Medulla oblongata (tissue), 1 donor: ENCODE data around the gene PSMG2.
"Not testable (repeated sequence)": the region's sequence is repeated elsewhere in the genome, so short reads cannot be mapped to it uniquely, and the experiment has no call there.

Experiments used
- DNase-seq: peaks from one replicate; pipeline ENCODE4 v3.0.0-alpha.2; 2015; ENCODE audit errors: extremely low spot score

PSMG2 gene

DNA sequence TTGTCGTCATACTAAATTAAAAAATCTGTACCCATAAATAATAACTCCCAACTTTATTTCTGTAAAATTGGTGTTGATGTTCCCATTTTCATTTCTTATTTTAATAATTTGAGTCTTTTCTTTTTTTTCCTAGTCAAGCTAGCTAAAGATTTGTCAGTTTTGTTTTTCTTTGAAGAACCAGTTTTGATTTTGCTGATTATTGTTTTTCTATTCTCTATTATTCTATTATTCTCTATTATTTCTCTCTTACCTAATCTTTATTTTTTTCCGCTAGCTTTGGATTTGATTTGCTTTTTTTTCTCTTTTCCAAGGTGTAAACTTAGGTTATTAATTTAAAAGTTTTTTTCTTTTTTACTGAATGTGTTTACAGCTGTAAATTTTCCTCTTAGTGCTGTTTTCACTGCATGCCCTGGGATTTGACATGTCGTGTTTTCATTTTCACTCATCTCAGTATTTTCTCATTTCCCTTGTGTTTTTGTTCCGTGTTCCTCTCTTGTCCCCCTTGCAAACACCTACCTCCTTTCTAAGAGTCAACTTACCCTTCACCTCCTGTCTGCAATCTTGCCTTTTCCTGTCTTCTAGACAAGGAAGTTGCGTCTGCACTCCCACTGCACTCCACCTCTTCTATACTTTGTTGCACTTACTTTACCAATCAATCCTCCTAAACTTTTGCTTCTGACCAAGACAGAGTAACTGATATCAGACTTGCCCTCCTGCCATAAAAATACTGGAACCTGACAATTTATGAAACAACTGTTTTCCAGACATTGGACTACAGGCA is 18.8 kb downstream of the PSMG2 start:
- no peak for DNase-seq

- DNase-seq = no peak
Observed at GRCh38 chr18:12722731-12723130, 19.9 kb downstream of the PSMG2 start.

GRCh38 chr18:12726331-12726730 is 23.5 kb downstream of the PSMG2 start:
- DNase-seq = no peak

DNA sequence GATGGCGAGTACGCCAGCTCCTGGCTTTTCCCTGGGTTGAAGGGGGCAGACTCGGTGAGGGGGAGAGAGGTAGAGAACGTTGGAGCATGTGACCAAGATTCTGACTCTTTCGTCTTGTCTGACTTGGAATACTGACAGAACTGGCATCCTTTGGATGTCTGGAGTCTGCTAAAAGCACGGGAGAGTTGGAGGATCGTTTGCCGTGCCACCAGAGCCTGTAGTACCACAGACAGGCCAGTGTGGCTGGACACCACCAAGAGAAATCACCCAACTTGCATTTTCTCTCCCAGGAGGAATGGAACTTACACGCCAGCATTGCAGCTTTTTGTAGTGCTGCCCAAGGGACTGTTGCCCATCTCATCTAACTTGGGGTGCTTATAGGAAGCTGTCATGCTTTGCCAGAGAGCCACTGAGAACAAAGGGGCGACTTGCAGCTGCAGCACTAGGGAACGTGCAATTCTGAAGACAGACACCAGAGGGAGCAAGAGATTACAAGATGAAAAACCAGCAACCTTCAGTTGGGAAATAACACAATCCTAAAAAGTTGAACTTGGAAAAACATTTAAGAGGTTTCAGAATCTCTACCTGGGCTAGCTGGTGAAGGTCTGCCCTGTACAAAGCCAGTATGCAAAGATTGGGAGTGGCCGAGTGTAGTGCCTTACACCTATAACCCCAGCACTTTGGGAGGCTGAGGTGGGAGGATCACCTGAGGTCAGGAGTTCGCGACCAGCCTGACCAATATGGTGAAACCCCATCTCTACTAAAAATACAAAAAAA is 24.1 kb downstream of the PSMG2 start:
- peak; percentile 87 for DNase-seq

GRCh38 chr18:12737243-12737902 is 34.5 kb downstream of the PSMG2 start:
- DNase-seq = no peak

DNA sequence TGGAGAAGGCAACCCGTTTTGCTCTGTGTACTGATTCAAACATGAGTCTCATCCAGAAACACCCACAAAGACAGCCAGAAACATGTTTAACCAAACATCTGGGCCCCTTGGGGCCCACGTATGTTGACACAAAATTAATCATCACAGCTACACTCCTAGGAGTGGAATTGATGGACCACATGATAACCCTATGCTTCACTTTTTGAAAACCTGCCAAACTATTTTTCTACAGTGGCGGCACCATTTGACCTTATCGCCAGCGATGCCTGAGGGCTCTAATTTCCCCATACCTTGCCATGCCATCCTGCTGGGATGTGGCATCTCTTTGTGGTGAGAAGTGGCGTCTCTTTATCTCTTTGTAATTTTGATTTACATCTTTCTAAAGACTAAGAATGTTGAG is 38.5 kb downstream of the PSMG2 start:
- DNase-seq = no peak

GRCh38 chr18:12742453-12742852 is 39.6 kb downstream of the PSMG2 start:
- no peak for DNase-seq

GRCh38 chr18:12744103-12744502 is 41.3 kb downstream of the PSMG2 start:
- DNase-seq = peak; percentile 66

- no peak for DNase-seq
Observed at GRCh38 chr18:12745095-12745795, 42.4 kb downstream of the PSMG2 start.

DNA sequence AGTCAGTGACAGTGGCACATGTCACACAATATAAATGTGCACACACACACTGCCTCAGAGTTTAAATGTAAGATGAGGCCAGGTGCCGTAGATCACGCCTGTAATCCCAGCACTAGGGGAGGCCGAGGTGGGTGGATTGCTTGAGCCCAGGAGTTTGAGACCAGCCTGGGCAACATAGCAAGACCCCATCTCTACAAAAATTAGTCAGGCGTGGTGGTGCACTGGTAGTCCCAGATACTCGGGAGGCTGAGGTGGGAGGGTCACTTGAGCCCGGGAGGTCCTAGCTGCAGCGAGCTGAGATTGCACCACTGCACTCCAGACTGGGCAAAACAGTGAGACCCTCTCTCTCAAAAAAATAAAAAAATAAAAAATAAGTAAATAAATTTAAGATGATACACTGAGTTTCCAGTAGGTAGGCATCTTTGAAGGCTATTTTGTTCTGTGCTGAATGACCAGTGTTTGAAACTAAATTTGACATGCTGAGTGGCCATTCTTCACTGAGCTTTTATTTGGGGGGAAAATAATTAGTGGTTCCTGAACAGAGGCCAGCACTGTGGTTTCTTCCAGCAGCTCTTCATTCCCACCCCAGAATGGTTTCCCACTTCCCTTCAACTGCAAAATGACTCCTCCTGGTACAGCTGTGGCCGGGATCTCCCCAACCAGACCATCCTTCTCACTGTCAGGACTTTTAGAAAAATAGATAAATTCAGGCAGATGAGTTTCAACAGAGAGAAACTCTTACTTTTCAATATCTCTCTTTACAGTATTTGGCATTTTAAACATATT is 44.9 kb downstream of the PSMG2 start:
- no peak for DNase-seq

- no peak for DNase-seq
Observed at GRCh38 chr18:12748671-12749070, 45.8 kb downstream of the PSMG2 start.

- no peak for DNase-seq
Observed at GRCh38 chr18:12749121-12749520, 46.3 kb downstream of the PSMG2 start.

DNA sequence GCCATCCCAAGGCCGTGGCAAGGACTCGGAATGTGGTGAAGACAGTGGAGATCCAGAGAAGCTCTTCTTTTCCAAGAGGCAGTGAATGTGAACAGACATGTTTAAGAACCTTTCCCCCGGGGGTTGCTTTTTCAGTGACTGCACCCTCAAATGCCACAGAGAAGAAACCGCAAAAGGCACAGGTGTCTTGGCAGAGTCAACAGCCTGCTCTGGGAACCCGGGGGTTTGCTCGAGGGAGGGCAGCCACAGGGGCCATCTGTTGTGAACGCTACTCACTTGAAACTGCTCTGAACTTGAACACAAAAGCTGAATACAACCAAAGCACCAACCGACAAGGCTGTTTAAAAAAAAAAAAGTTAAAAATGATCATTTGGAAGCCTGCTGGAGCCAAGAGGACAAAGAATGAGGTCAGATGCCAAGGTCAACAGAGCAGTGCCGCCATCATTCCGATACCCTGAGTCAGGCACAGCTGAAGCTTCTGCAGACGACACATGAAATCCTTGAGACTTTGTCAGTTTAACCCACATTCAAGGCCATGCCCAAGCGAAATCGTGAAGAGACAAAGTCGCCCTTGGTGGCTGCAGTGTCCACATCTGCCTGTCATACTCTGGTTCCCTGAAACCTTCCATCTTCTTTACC is 47.4 kb downstream of the PSMG2 start:
- DNase-seq = no peak

- DNase-seq = no peak
Observed at GRCh38 chr18:12750715-12751502, 48.1 kb downstream of the PSMG2 start.

- no peak for DNase-seq
Observed at GRCh38 chr18:12751503-12751884, 48.7 kb downstream of the PSMG2 start.

DNA sequence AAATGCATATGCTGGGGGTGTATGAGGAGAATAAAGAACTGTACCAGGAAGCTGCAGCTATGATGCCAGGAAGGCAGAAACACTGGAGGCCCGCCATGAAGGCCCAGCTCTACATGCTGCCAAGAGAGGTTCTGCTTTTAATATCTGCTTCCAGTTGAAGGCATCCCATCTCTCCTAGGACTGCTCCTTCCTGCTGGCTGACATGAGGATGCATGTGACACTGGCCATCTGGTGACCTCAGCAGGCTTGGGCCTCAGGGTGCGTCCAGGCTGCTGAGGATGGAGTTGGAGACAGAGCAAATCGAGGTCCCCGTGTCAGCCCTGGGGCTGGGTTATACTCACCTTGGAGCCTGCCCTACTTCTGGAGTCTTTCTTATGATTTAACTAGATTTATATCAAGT is 49.0 kb downstream of the PSMG2 start:
- no peak for DNase-seq

- DNase-seq = no peak
Observed at GRCh38 chr18:12754511-12754910, 51.7 kb downstream of the PSMG2 start.

GRCh38 chr18:12755606-12756005 is 52.8 kb downstream of the PSMG2 start:
- DNase-seq = not testable (repeated sequence)

GRCh38 chr18:12756619-12757239 is 53.9 kb downstream of the PSMG2 start:
- not testable (repeated sequence) for DNase-seq
